ENCODE data around the gene CRYBB3.

CRYBB3 gene

GRCh38 chr22:25199731-25200520, at the start of gene CRYBB3:
TSS of gene CRYBB3 (plus strand) at chr22:25199858. CDS start at chr22:25201397, 1,539 bp downstream.
- no peak for FAIRE-seq

GRCh38 chr22:25153961-25154666, 45.5 kb upstream of the CRYBB3 start:
- FAIRE-seq: no peak

GRCh38 chr22:25154667-25154999, 45.0 kb upstream of the CRYBB3 start:
- FAIRE-seq: no peak

GRCh38 chr22:25156736-25157135, 42.9 kb upstream of the CRYBB3 start:
- FAIRE-seq: no peak

- FAIRE-seq: no peak
Observed at GRCh38 chr22:25159028-25159427, 40.6 kb upstream of the CRYBB3 start.

- no peak for FAIRE-seq
Observed at GRCh38 chr22:25160120-25160996, 39.3 kb upstream of the CRYBB3 start.

GRCh38 chr22:25161017-25161915, 38.4 kb upstream of the CRYBB3 start:
- FAIRE-seq: no peak

GRCh38 chr22:25161916-25162530, 37.6 kb upstream of the CRYBB3 start:
- no peak for FAIRE-seq

- no peak for FAIRE-seq
Observed at GRCh38 chr22:25162561-25162960, 37.1 kb upstream of the CRYBB3 start.

GRCh38 chr22:25165785-25166184, 33.9 kb upstream of the CRYBB3 start:
- FAIRE-seq: no peak

GRCh38 chr22:25166266-25167040, 33.2 kb upstream of the CRYBB3 start:
- FAIRE-seq: no peak

- FAIRE-seq: no peak
Observed at GRCh38 chr22:25167082-25167481, 32.6 kb upstream of the CRYBB3 start.

- FAIRE-seq: no peak
Observed at GRCh38 chr22:25167834-25168601, 31.6 kb upstream of the CRYBB3 start.

GRCh38 chr22:25169278-25170031, 30.2 kb upstream of the CRYBB3 start:
- FAIRE-seq: no peak

GRCh38 chr22:25170426-25170980, 29.2 kb upstream of the CRYBB3 start:
- no peak for FAIRE-seq

GRCh38 chr22:25172153-25172552, 27.5 kb upstream of the CRYBB3 start:
- no peak for FAIRE-seq

- no peak for FAIRE-seq
Observed at GRCh38 chr22:25174156-25174887, 25.3 kb upstream of the CRYBB3 start.

GRCh38 chr22:25174888-25175411, 24.7 kb upstream of the CRYBB3 start:
- no peak for FAIRE-seq
